HG02943 (cell line): ENCODE measurements around the gene TSPAN18.

Experiments
- ATAC-seq: cut with Tn5 transposase; IDR thresholded peaks from one replicate; pipeline ENCODE4 v1.9.1; 2021; ENCODE audit warnings: mild to moderate bottlenecking, low read depth, moderate library complexity; ENCODE audit not compliant: unreplicated experiment

TSPAN18 gene

DNA sequence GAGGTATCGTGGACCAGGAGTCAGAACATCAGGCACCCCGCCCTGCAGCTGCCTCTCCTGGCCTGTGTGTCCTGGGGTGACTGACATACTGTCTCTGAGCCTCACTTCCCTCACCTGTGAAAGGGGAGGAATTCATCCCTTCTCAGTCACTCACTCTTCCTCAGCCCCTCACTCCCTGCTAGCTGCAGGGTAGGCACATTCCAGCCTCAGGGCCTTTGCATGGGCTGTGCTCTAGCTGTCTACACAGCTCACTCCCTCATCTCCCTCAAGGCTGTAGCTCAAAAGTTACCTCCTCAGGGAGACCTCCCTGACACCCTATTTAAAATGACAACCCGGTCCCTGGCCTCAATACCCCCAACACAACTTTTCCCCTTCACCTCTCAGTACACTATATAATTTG lies 221.4 kb downstream of the TSPAN18 start:
- ATAC-seq, result no peak

DNA sequence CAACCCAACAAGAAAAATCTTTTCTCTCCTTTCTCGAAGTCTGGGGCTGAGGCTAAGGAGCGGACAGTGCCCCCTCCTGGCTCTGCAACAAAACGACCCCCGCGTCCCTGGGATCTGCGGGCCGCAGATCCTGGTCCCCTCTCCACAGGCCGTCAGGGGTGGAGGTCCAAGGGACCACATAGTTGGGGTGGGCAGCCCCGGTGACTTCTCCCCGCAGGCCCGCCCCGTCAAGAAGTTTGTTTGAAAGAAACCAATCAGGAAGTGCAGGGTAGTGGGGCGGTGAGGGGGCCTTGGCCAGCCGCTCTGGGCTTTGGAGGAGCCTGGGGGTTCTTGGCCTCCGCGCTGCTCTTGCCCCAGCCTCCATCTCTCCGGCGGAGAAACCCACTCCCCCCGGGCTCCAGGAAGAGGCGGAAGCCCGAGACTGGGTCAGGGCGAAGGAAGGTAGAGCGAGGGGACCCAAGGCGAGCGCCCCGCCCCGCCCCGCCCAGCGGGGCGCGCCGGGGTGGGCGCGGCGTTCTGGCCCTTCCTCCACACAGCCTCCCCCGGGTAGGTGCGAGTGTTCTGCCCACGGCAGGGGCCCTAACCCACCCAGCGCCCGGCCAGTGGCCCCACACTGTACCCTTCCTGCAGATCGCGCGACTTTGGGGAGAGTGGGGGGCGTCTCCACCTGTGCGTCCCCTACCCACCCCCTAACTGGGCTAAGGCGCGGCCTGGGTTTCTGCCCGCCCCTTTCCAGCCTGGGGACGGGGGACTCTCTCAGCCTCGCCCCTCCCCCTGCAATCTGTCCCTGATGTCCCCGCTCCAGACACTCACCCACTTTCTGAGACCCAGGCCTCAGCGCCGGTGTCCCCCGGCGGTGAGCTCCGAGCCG lies 222.6 kb downstream of the TSPAN18 start:
- ATAC-seq, result no peak

GRCh38 chr11:44950031-44950624 lies 223.4 kb downstream of the TSPAN18 start:
- ATAC-seq, result no peak

DNA sequence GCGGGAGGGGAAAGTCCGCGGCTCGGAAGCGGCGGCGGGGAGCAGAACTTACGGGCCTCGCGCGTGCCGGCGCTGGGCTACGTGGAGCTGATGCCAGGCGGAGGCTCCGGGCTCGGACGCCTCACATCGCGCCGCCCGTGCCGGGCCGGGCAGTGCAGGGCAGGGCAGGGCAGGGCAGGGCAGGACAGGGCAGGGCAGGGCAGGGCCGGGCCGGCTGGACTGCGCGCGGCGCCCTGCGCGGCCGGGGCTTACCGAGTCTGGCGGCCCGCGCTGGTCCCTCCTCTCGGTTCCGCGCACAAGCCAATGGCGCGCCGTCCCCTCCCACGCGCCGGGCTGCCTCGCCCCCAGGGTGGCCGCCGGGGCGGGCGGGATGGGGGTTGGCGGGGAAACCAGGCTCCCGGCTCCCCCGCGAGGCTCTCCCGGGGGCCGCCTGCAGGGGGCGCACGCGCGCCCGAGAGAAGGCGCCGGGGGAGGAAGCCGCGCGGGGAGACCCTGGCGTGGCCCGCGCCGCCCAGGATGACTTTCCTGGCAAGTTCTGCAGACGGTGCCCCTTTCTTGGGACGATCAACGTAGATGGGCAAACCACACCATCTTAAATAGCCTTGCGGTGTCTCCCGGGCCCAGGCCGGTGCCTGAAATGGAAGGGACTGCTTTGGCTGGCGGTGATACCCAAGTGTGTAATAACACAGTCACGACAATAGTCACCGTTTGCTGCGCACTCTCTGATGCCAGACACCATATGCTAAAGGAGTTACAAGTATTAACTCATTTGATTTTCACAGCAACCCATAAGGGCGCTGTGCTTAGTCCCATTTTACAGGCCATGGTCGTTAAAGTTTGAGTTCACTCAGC lies 224.1 kb downstream of the TSPAN18 start, which contains the start of gene TP53I11:
TSS of gene TP53I11 (minus strand) at position 259 of the 852 bp plus-strand sequence. CDS start 12,548 bp downstream, outside the sequence.
- no peak for ATAC-seq

DNA sequence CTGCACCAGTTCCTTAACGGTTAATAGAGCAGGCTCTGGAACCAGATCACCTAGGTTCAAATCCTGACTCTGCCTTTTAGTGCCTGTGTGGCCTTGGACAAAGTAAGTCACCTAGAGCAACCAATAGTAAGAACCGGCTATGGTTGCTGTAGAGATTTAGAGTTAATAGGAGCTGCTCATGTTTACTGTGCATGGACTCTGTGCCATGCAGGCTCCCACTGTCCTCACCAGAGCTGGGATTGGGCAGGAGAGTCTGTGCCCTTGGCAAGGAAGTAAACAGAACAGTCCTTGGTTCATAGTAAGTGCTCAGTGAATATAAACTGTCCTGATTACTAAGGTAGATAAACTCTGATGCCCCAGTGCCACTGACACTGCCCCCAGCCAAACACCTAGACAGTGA lies 225.3 kb downstream of the TSPAN18 start:
- no peak for ATAC-seq

- ATAC-seq, result no peak
Observed at GRCh38 chr11:44952500-44953260, 225.9 kb downstream of the TSPAN18 start.

DNA sequence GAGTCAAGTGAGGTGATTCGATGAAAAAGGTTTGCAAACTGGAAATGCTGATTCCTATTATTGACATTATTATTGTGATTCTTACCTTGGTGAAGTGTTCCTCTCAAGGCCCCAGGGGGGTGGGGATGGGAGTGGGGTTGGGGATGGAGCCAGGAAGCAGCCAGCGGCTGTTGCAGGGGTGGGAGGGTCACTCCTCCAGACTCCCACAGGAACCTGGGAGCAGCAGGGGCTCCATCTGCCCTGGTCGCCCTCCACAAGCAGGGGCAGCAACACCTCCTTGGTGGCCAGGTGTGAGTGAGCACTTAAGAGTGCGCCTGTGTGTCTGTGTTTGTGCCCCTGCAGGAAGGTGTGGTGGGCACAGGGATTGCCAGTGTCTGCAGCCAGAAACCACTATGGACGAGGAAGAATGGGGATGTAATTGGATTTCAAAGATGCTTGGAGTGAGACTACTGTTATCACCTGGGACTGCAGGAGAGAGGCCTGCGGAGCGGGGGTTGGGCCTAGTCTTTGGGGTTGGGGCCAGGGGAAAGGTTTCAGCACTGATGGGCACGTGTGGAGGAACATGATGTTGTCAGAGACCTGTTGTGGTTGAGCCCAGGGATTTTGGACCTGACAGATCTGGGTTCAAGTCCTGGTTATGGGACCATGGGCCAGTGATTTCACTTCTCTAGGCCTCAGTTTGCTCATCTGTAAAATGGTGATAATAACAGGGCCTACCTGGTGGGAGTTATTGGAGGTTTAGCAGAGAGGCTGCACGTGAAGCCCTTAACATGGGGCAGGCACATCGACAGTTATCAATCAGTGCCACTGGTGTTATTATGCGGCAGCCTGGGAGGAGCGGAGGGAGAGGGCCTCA lies 227.5 kb downstream of the TSPAN18 start:
- no peak for ATAC-seq

DNA sequence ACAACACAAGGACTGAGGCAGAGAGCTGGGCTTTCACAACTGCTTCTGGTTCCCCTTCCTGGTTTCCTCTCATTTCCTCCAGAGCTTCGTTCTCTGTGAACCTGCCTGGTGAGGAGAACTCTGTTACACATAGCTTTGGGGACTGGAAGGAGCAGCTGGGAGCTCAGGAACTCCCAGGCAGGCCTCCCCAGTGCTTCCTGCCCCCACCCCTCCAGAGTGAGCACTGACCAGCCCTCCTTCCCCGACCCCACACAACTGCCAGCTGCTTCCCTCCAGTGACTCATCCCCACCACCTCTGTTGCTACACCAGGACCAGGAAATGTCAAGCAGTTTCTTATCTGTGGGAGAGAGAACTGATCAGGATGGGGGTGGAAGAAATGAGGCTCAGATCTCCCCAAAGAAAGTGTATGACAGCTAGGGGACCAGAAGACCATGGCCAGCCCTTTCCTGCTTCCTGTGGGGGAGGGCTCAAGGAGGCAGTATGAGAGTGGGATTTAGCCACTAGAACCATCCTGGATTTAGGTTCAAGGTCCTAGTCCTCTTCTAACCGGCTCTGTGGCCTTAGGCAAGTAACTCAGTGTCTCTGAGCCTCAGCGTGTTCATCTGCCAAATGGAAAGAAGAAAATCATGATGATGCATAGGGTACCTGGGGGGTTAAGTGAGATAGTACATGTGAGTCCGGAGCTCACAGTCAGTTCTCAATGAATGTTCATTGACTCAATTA lies 228.4 kb downstream of the TSPAN18 start:
- ATAC-seq, result no peak

DNA sequence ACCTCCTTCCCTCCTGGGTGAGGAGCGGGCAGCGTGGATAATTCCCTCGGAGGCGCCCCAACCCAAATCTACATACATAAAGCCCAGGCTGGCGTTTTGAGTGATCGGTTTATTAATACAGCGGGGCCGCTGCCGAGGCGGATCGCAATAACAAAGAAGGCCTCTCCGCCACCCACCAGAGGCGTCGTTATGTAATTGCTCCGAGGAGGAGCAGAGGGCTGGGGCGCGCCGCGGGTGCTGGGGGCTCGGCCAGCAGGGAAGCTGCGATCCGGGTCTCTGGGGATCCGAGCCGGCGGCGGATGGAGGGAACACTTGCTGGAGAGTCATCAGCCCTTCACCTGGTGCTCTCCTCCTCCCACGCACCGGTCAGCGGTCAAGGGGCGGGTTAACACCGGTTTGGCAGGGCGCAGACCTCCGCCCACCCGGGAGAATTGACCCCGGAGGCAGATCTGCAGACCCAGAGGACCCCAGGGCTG lies 230.3 kb downstream of the TSPAN18 start:
- no peak for ATAC-seq

DNA sequence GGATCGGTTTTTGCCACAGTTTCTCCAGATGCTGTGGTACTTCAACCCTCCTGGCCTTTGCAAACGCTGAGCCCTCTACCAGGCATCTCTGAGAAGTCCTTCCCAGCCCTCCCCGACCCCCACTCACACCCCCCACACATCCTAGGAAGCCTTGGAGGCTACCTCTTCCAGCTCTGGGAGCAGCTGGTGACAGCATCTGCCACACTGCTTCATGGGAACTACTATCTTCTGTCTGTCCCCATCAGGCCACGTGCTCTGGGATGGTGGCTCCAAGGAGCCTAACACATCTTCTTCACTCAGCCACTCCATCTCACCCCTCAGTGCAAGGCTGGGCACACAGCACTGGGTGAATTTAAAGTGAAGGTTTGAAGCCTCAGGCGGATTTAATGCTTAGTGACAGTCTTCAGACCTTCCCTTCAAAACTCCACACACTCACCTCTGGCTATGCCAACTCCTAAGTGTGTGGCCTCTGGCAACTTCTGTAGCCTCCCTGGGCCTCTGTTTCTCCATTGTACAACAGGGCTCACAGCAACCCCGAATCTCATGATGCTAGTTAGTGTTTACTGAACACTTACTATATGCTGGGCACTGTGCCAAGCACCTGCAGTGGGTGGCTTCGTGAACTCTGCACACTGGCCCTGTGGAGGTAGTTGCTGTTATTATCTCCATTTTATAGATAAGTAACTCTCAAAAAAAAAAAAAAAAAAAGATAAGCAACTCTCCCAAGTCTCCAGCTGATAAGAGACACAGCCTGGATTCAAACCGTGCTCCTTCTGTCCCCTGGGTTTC lies 231.2 kb downstream of the TSPAN18 start:
- ATAC-seq, result no peak

DNA sequence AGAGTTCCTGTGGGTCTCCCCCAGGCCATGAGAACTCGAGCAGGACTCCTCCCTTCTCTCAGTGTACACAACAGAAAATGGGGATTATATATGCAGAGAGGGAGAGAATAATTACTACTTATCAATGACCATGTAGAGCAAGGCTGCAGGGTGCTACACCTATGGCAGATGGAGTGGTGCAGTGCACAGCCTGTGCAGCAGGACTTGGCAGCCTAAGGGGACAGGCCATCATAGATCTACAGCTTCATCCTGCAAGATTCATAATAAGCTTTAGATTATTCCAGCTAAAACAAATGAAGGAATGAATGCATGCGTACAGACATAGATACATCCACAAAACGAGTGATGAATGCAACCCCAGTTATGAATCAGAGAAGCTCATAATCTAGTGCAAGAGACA lies 232.3 kb downstream of the TSPAN18 start:
- no peak for ATAC-seq

DNA sequence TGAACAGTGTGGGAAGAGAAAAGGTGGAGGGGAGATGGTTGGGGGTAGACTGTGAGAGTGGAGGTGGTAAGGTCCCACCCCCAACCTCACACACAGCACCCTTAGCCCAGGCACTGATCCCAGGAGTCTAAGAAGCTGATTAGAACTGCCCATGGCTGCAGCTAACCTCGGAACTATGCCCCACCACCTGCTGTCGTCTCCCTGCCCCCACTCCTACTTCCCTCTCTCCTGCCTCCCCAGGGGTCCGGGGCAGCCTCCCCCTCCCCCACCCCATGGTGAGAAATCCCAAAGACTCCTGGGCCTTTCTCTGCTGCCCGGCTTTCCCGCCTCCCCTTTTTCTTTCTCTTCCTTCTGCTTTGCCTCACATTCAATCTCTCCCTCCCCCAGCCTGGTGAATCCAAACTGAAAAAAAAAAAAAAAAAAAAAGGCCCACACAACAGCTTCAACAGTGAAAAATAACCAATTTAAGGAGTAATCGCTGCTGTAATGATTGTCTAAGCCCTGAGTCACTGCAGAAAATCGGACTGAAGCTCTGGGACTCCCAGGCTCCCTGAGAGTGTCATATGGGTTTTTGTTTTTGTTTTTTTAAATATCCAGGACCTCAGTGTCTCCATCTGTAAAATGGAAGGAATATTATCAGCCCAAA lies 233.6 kb downstream of the TSPAN18 start:
- no peak for ATAC-seq

DNA sequence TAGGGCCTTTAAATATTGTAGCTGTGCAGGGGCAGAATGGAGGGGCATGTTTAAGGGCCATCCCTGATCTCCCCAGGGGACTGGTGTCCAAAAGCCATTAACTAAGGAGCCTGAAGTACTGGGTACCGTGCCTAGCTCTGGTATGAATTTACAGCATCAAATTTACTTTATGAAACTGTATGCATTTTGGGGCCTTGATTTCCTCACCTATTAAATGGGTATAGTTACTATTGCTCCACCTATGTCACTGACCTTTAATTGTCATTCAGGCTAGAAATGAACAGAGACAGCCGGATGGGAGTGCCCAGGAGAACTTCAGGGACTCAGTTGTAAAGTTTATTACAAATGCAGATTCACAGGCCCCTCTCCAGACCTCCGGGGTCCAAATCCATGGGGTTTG lies 235.7 kb downstream of the TSPAN18 start:
- no peak for ATAC-seq

- no peak for ATAC-seq
Observed at GRCh38 chr11:44963136-44963535, 236.4 kb downstream of the TSPAN18 start.

DNA sequence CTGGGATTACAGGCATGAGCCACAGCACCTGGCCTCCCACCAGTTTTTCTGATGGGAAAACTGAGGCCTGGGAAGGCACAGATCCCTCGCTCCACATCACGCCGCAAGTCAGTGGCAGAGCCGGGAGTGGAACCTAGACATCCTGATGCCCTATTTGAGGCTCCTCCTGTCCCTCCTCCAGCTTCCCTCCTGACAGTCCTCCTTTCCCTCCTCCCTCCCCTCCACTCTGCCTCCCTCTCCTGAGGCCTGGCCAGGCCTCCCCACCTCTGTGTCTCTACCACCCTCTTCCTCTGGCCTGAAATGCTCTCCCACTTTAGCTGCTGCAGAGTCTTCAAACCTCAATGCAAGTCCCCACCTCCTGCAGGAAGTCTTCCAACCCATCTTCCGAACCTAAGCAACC lies 237.2 kb downstream of the TSPAN18 start:
- ATAC-seq, result no peak

GRCh38 chr11:44964526-44965209 lies 237.9 kb downstream of the TSPAN18 start:
- ATAC-seq, result no peak

DNA sequence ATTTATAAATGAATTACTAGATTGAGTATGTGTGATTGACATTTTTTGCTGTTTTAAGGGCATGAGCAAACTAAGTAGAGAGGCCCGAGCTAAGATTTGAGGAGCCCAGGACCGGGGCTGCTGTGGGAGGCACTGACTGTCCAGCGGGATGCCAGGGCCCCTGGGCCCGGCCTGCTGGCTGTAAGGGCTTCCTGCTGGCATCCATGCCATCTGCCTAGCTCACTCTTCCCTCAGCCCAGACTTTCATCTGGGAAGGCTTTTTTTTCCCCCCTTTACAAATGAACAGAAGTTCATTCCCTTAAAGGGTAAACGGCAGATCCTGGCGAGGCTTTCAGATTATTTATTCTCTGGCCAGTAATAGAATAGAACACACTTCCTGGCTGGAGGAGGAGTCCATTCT lies 239.9 kb downstream of the TSPAN18 start:
- ATAC-seq, result no peak
